Stimulated activated CD4-positive, alpha-beta T cell treated with anti-CD3 and anti-CD28 coated beads, Interleukin-4, amount 100 ng/mL, for 48 hours (primary cell): ENCODE data around the gene HLTF.
"Not testable (repeated sequence)": the region's sequence is repeated elsewhere in the genome, so short reads cannot be mapped to it uniquely, and the experiment has no call there.

Source experiments
- DNase-seq, 2 donors: peaks; one replicate each; pipeline ENCODE4 v3.0.0-alpha.2; 2020; ENCODE audit warnings: low read depth in 2 of 2

Gene HLTF

DNA sequence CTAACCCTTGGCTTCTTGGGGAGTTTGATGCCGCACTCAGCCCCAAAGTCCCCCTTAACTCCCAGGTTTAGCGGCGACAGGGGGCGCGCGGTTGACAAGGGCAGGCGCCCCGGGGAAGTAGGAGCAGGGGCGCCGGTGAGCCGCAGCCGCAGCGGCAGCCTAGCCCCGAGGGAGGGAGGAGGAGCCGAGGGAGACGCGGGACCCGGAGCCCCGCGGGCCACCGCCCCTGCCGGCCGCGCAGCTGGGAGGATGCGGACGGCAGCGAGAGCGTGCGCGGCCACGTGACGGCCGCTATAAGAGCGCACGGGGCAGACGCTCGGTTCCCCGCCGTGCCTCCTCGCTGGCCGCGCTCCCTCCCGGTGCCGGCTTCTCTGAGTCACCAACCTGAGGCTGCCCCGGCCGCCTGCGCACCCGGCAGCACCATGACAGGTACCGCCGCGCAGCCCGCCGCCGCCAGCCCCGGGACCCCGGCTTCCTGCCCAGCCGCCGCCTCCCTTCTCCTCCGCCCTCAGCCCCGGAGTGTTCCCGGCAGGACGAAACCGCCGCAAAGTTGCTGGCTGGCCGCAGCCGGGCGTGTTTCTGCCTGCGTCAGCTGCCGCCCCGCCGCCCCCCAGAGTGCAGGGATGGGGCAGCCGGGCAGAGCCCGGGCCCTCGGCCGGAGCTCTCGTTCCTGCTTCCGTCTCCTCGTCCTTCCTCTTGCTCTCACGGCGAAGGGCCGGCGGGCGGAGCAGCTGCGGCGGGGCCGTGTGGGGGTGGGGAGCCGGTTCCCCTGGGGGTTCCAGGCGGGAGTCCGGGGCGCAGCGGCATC is 94.9 kb downstream of the HLTF start, which contains the start of gene GYG1:
Gene GYG1 (plus strand): TSS at position 322 of the 808 bp plus-strand sequence. CDS start 101 bp downstream, at position 423.
- peak; percentile 58 to 71 for DNase-seq

DNA sequence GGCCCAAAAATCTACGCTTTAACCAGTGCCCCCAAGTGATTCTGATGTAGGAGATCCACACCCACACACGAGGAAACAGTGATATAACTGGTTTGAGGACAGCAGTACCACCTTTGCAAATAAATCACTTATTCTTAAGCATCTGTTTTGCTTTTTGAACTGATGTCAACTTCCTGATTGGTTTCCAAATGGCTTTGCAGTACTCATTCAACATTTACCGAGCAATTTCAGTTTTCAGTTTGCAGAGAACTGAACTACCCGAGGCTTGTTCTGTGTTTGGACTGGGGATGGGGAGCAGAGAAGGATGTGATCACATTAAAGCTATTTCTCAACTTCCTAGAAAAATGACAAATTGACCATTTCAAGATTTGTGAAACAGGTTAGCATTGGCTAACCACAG is 96.1 kb downstream of the HLTF start:
- DNase-seq = no peak

DNA sequence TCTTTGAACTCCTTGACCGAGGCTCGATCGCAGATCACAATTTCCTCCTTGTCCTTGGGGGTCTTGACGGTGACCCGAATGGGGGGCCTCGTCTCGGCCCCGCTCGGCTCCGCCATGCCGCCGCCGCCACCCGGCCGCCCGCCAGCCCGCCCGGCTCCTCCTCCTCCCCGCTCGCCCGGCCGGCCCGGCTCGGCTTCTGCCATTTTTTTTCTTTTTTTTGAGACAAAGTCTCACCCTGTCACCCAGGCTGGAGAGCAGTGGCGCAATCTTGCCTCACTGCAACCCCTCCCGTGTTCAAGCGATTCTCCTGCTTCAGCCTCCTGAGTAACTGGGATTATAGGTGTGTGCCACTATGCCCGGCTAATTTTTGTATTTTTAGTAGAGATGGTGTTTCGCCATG is 98.8 kb downstream of the HLTF start:
- DNase-seq = not testable (repeated sequence)

DNA sequence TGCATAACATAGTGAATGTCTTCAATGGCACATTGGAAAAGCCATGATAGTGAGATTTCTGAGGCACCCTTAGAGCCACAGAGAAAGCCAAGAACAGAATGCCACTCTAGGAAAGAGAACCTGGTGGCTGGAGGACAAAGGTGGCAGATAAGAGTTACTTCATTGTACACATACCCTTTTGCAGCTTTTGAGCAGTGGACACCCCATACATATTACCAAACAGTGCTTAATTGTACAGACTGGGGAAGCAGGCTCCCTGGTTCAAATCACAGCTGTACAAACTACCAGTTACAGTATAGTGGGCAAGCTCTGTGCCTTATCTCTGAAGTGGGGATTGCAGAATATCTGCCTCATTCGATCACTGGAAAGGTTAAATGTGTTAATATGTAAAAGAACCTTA is 105.1 kb downstream of the HLTF start:
- no peak for DNase-seq
